GM18502 (cell line): ENCODE results near the gene SRP54.
"Not testable (repeated sequence)": the region's sequence is repeated elsewhere in the genome, so short reads cannot be mapped to it uniquely, and the experiment has no call there.

ENCODE experiments used
- ATAC-seq: cut with Tn5 transposase; IDR thresholded peaks from one replicate; pipeline ENCODE4 v1.9.1; 2021; ENCODE audit warnings: mild to moderate bottlenecking; ENCODE audit not compliant: unreplicated experiment, poor library complexity

Gene SRP54

GRCh38 chr14:35046048-35046750 is 63.4 kb downstream of the SRP54 start, which contains the start of gene FAM177A1:
Gene FAM177A1, plus strand, starts transcription at chr14:35046272. Its CDS starts 192 bp downstream, at chr14:35046464.
- peak; percentile 95 for ATAC-seq

GRCh38 chr14:35046751-35047536 is 64.2 kb downstream of the SRP54 start:
- ATAC-seq = peak; percentile 33

- no peak for ATAC-seq
Observed at GRCh38 chr14:35047976-35048513, 65.3 kb downstream of the SRP54 start.

GRCh38 chr14:35050652-35051051 is 67.9 kb downstream of the SRP54 start:
- no peak for ATAC-seq

- no peak for ATAC-seq
Observed at GRCh38 chr14:35051796-35052195, 69.0 kb downstream of the SRP54 start.

GRCh38 chr14:35052637-35053036 is 69.8 kb downstream of the SRP54 start:
- ATAC-seq = no peak

GRCh38 chr14:35061113-35061791 is 78.5 kb downstream of the SRP54 start:
- not testable (repeated sequence) for ATAC-seq

GRCh38 chr14:35065731-35066130 is 82.9 kb downstream of the SRP54 start:
- not testable (repeated sequence) for ATAC-seq

GRCh38 chr14:35068238-35069012 is 85.6 kb downstream of the SRP54 start:
- no peak for ATAC-seq

GRCh38 chr14:35072226-35072625 is 89.4 kb downstream of the SRP54 start:
- no peak for ATAC-seq

- no peak for ATAC-seq
Observed at GRCh38 chr14:35073486-35073885, 90.7 kb downstream of the SRP54 start.

GRCh38 chr14:35078082-35078481 is 95.3 kb downstream of the SRP54 start:
- no peak for ATAC-seq
